Myometrial cell (primary cell): ENCODE measurements around the gene POM121L2. TPM values are rescaled to one million over a fixed set of nuclear protein-coding genes. Genes with fewer than 3 reads are reported as not detected.

Experiments
- total RNA-seq: library from RNA; depleted of rRNA; stranded (reverse); fragments of >200 nt; gene quantifications from 2 replicates; pipeline ENCODE4 v1.2.3, GENCODE V29; 2015

The POM121L2 gene
- not detected in 2 replicates for total RNA-seq

DNA sequence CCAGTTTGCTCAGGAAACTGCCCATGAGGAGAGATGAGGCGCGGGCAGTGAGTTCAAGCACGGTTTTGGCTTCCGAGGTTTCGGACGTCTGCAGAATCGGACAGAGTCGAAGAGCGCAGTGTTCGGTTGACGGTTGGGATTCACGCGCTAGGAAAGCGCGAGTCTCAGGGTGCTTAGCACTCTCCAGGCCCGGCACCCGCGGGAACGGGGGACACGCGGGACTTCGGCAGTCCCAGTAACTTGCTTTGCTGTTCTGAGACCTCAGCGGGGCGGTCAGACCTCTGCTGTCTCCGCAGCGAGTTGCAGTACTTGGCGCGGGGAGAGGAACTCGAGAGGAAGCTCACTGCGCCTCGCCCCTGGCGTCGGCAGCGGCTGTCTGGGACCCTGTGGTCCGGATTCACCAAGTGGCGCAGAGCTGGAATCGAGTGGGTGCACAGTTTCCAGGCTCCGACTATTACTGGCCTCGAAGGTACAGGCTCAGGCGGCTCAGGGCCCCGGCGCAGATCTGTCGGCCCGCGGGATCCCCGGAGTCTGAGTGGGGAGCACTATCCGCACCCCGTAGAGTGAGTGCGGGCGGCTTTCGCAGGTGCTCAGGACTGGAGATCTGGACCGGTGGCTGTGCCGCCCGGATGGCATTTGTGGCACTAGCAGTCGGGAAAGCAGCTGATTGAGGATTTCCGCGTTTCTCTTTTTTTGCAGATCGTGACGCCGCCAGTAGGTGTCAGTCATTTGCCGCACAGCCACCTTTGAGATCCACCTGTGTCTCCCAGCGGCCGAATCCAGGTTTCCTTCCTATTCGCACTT lies at the start of gene POM121L2:
TSS of gene POM121L2 (minus strand) at position 128 of the 804 bp plus-strand sequence. CDS start at position 25, 103 bp downstream.

Other genes with a start within 250 kb of the POM121L2 start
- gene PRSS16, start 64.6 kb downstream of the POM121L2 start, total RNA-seq = 2.3 and 2.8 TPM in 2 replicates
- gene ZNF391, start 76.5 kb upstream of the POM121L2 start, total RNA-seq = 1.2 and 3.4 TPM in 2 replicates
- 3.2 and 3.5 TPM in 2 replicates for gene ZNF184, start 160.8 kb upstream of the POM121L2 start, total RNA-seq